B cell (primary cell): ENCODE measurements around the gene AZI2. TPM values are rescaled to one million over a fixed set of nuclear protein-coding genes. Genes with fewer than 3 reads are reported as not detected.

Experiments used
- ATAC-seq: fragments of 200-7000 bp; cut with Tn5 transposase; one replicate; pipeline ENCODE4 v1.10.0; 2021; ENCODE audit warnings: low read depth, mild to moderate bottlenecking, moderate number of reproducible peaks, moderate library complexity
- CTCF ChIA-PET: fragments of 350-600 bp; sonication (Branson Sonifier 250); formaldehyde crosslinking; loops from one replicate; lab custom pipeline; 2021; ENCODE audit warnings: antibody characterized with exemption, inconsistent platforms; lab: Charles Lee
- POLR2A ChIA-PET: fragments of 350-600 bp; sonication (Branson Sonifier 250); formaldehyde crosslinking; loops from one replicate; lab custom pipeline; 2021; ENCODE audit warnings: antibody characterized with exemption; lab: Charles Lee
- DNase-seq: peaks from one replicate; pipeline ENCODE4 v3.0.0; 2013
- H2AFZ ChIP-seq: 2 replicates; pipeline ENCODE4 v1.6.1; 2012; ENCODE audit warnings: mild to moderate bottlenecking, low read depth, low read length; ENCODE audit not compliant: insufficient read depth, poor library complexity, severe bottlenecking
- H3K27ac ChIP-seq, 2 donors: 1 replicate in 1 of 2; 2 replicates in 1 of 2; pipeline ENCODE4 v1.5.1; 2012 to 2013; ENCODE audit warnings: low read length in 2 of 2, mild to moderate bottlenecking in 2 of 2, moderate library complexity in 1 of 2
- H3K27me3 ChIP-seq, 4 experiments: fragments of 200-600 bp in 1 of 4; sonication (generic) in 1 of 4; replicated peaks in 1 of 4; 1 replicate in 2 of 4; 2 replicates in 2 of 4; pipeline versions ENCODE4 v1.6.1 to v1.7.0; 2013 to 2016; ENCODE audit warnings: low read length in 3 of 4, mild to moderate bottlenecking in 2 of 4, mixed read lengths in 1 of 4, moderate library complexity in 1 of 4; ENCODE audit not compliant: insufficient read depth in 4 of 4, control insufficient read depth in 3 of 4; ENCODE audit errors: control extremely low read depth in 1 of 4
- H3K36me3 ChIP-seq, 2 experiments: replicated peaks in 1 of 2; 1 replicate in 1 of 2; 2 replicates in 1 of 2; pipeline versions ENCODE4 v1.6.1 to v1.7.1; 2013; ENCODE audit warnings: low read length in 1 of 2; ENCODE audit not compliant: insufficient read depth in 2 of 2, control insufficient read depth in 1 of 2; ENCODE audit errors: control extremely low read depth in 1 of 2, extremely low read depth in 1 of 2
- H3K4me1 ChIP-seq, 2 donors: fragments of 200-600 bp in 1 of 2; sonication (generic) in 1 of 2; 1 replicate in 1 of 2; 2 replicates in 1 of 2; pipeline versions ENCODE4 v1.5.1 to v1.6.1; 2013 to 2017; ENCODE audit warnings: low read length in 2 of 2; ENCODE audit not compliant: control insufficient read depth in 2 of 2, insufficient read depth in 2 of 2
- H3K4me2 ChIP-seq: replicated peaks from 2 replicates; pipeline ENCODE3; 2012; ENCODE audit warnings: mild to moderate bottlenecking, low read depth, low read length; ENCODE audit not compliant: poor library complexity, severe bottlenecking
- H3K4me3 ChIP-seq, 5 experiments: fragments of 200-600 bp in 1 of 5; sonication (generic) in 1 of 5; 1 replicate in 3 of 5; 2 replicates in 2 of 5; pipeline versions ENCODE4 v1.5.1 to v1.7.0; 2011 to 2016; ENCODE audit warnings: low read length in 4 of 5, mild to moderate bottlenecking in 4 of 5, low read depth in 2 of 5, control low read depth in 1 of 5, moderate library complexity in 1 of 5; ENCODE audit not compliant: insufficient read depth in 1 of 5; ENCODE audit errors: control extremely low read depth in 1 of 5, extremely low read depth in 1 of 5
- H3K79me2 ChIP-seq: fragments of 200-600 bp; sonication (generic); one replicate; pipeline ENCODE4 v1.6.0; 2016; ENCODE audit warnings: low read length; ENCODE audit not compliant: control insufficient read depth, insufficient read depth
- H3K9ac ChIP-seq: fragments of 200-600 bp; sonication (generic); 2 replicates; pipeline ENCODE4 v1.6.1; 2017; ENCODE audit warnings: mild to moderate bottlenecking, low read length, moderate library complexity
- H3K9me3 ChIP-seq, 3 donors: one replicate each; pipeline versions ENCODE4 v1.6.1 to v1.7.1; 2013; ENCODE audit warnings: low read length in 2 of 3; ENCODE audit not compliant: control insufficient read depth in 2 of 3, insufficient read depth in 1 of 3; ENCODE audit errors: control extremely low read depth in 1 of 3
- H4K20me1 ChIP-seq: 2 replicates; pipeline ENCODE4 v1.6.0; 2012; ENCODE audit warnings: mild to moderate bottlenecking, low read length; ENCODE audit not compliant: insufficient read depth, control insufficient read depth, poor library complexity, severe bottlenecking
- H3K27ac Mint-ChIP-seq: one replicate; pipeline ENCODE4 v1.8.0; 2021; ENCODE audit warnings: mixed read lengths
- H3K27me3 Mint-ChIP-seq: one replicate; pipeline ENCODE4 v1.8.0; 2021; ENCODE audit warnings: mixed read lengths
- H3K4me1 Mint-ChIP-seq: one replicate; pipeline ENCODE4 v1.8.0; 2021; ENCODE audit warnings: mixed read lengths
- H3K4me3 Mint-ChIP-seq: one replicate; pipeline ENCODE4 v1.8.0; 2021; ENCODE audit warnings: mixed read lengths
- H3K9me3 Mint-ChIP-seq: one replicate; pipeline ENCODE4 v1.8.0; 2022; ENCODE audit warnings: mixed read lengths; ENCODE audit not compliant: insufficient read depth
- EZH2 ChIP-seq: IDR thresholded peaks from 2 replicates; pipeline ENCODE4 v1.6.1; 2012; ENCODE audit warnings: borderline replicate concordance, low read depth, mild to moderate bottlenecking, moderate library complexity, low read length; ENCODE audit not compliant: insufficient read depth, poor library complexity, severe bottlenecking
- WGBS: methylation state at CpG from one replicate; pipeline ENCODE4 v1.1.5; 2013; ENCODE audit warnings: missing lambda C conversion rate; ENCODE audit not compliant: insufficient coverage; 5-methylcytosine and 5-hydroxymethylcytosine counted together
- intact Hi-C: fragments of 100-400 bp; cut with micrococcal nuclease; formaldehyde crosslinking; loops from one replicate; pipeline ENCODE4 v1.10.0; 2022
- polyA plus RNA-seq: library from polyadenylated mRNA; depleted of rRNA; stranded (reverse); fragments of >200 nt; gene quantifications from 2 replicates; pipeline ENCODE4 v1.2.3, GENCODE V29; 2012
- total RNA-seq, 2 donors: library from RNA; stranded (reverse); fragments of 120-200 nt in 1 of 2; gene quantifications; 1 replicate in 1 of 2; 2 replicates in 1 of 2; pipeline versions ENCODE4 v1.2.3 to v1.2.4, GENCODE V29; 2013 to 2022
- TF ChIP-seq, protein P1 (sequence below): fragments of 200-600 bp; IDR thresholded peaks from one replicate; pipeline ENCODE4 v1.8.0; 2022; ENCODE audit warnings: antibody characterized with exemption, mild to moderate bottlenecking

AZI2 gene
- total and polyA plus RNA-seq, 2 donors (not counting 1 experiment from before 2014, with no cell fraction given), result 7.1 to 21.1 TPM

DNA sequence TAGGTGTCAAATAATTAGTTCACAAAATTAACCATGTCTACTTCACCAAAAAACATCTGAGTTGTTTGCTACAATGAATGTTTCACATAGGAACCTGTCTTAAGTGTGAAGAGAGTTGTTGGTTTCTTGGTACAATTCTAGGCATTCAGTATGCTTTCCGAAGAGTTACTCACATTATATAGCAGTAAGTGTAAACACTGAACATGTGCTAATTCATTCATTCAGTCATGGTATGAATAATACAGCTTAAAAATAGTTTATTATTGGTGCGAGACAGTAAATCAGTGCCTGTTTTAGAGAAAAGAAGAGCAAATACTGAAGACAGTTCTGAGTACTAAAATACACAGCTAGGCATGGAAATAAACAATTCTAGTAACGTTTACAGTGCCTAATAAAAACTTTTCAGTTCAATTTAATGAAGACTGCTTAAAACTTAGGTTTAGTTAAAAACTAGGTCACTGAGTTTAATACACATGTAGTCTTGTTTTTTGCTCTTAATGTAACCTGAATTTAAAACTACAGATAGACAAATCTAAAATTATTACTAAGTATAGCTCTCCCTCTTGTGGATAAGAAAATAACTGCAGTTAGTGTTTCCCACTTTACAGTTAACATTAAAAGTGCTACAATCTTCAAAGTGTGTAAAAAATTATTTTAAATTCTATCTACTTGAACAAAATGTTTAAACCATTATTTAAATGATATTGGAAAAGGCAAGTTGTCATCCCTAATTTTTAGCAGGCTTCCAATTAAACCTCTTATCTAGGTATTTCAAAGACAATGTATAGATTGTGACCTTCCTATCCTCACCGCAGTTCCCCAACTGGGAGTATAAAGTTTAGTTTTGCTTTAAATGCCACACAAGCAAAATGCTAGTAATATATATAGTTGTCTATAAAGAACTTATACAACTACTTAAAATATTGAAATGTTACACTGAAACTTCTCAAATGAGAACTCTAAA is 20.2 kb downstream of the AZI2 start:
- peak; percentile 56 for DNase-seq
- H3K4me3 Mint-ChIP-seq, result no peak overlapping the region
- H3K27ac Mint-ChIP-seq, result no peak overlapping the region

More for the DNA sequence above, 20.2 kb downstream of the AZI2 start:
- intact Hi-C loops, result loop anchor here (1.0 kb wide), 1 partner anchor 616 kb away; no protein-coding TSS in a partner anchor
- TF ChIP-seq, protein P1, sequence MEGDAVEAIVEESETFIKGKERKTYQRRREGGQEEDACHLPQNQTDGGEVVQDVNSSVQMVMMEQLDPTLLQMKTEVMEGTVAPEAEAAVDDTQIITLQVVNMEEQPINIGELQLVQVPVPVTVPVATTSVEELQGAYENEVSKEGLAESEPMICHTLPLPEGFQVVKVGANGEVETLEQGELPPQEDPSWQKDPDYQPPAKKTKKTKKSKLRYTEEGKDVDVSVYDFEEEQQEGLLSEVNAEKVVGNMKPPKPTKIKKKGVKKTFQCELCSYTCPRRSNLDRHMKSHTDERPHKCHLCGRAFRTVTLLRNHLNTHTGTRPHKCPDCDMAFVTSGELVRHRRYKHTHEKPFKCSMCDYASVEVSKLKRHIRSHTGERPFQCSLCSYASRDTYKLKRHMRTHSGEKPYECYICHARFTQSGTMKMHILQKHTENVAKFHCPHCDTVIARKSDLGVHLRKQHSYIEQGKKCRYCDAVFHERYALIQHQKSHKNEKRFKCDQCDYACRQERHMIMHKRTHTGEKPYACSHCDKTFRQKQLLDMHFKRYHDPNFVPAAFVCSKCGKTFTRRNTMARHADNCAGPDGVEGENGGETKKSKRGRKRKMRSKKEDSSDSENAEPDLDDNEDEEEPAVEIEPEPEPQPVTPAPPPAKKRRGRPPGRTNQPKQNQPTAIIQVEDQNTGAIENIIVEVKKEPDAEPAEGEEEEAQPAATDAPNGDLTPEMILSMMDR, result peak; percentile 94
- no peak for TF ChIP-seq EZH2
- Mint-ChIP-seq H3K9me3 (no peaks in the 10 kb centered on the region), H3K4me1 (no peaks in the 10 kb centered on the region), H3K27me3 (no peaks in the 10 kb centered on the region)
- H3K79me2 ChIP-seq, result no peaks in the 10 kb centered on the region
- ChIA-PET POLR2A (interaction anchor here (0.6 to 1.5 kb wide), 2 partner anchors 20 to 616 kb away, joined by 4 to 10 read pairs; partner anchors contain the start of genes AZI2 and ZCWPW2), CTCF (interaction anchor here (0.6 to 6.3 kb wide), 20 partner anchors 9 to 1193 kb away, joined by 3 to 112 read pairs (median 4); partner anchors contain the start of genes AZI2 and ZCWPW2)
- H3K4me1 ChIP-seq, result no peaks in the 10 kb centered on the region
- WGBS, result no CpG with 5 or more reads among the region's 4 CpGs
- no peaks in the 10 kb centered on the region for H3K9me3 ChIP-seq
- ATAC-seq, result peak; percentile 43
- no peak overlapping the region for H3K27ac ChIP-seq
- no peaks in the 10 kb centered on the region for H4K20me1 ChIP-seq
- no peak overlapping the region for H3K4me2 ChIP-seq
- no peak overlapping the region for H3K9ac ChIP-seq
- H2AFZ ChIP-seq, result no peak overlapping the region
- no peak overlapping the region for H3K4me3 ChIP-seq
- peaks cover 6 to 18% of the 10 kb centered on the region in 2 experiments for H3K36me3 ChIP-seq
- no peaks in the 10 kb centered on the region for H3K27me3 ChIP-seq
